HFFc6 (cell line): ENCODE results near the gene SCO2. TPM values are rescaled to one million over a fixed set of nuclear protein-coding genes. Genes with fewer than 3 reads are reported as not detected.

Experiments used
- DNase-seq: peaks from one replicate; pipeline ENCODE4 v3.0.0-alpha.2; 2018
- H3K27ac Mint-ChIP-seq: 2 replicates; pipeline ENCODE4 v1.8.0; 2020; ENCODE audit warnings: mild to moderate bottlenecking, mixed read lengths
- H3K27me3 Mint-ChIP-seq: 2 replicates; pipeline ENCODE4 v1.8.0; 2021; ENCODE audit warnings: mild to moderate bottlenecking, moderate library complexity, mixed read lengths; ENCODE audit not compliant: insufficient read depth
- H3K36me3 Mint-ChIP-seq: 2 replicates; pipeline ENCODE4 v1.8.0; 2021; ENCODE audit warnings: low read depth, mixed read lengths
- H3K4me1 Mint-ChIP-seq: 2 replicates; pipeline ENCODE4 v1.8.0; 2020; ENCODE audit warnings: low read depth, mixed read lengths
- H3K4me3 Mint-ChIP-seq: 2 replicates; pipeline ENCODE4 v1.8.0; 2020; ENCODE audit warnings: mild to moderate bottlenecking, moderate library complexity, mixed read lengths
- H3K9me3 Mint-ChIP-seq: 2 replicates; pipeline ENCODE4 v1.8.0; 2020; ENCODE audit warnings: mild to moderate bottlenecking, mixed read lengths
- CTCF ChIP-seq: fragments of 200-600 bp; sonication (generic); IDR thresholded peaks from 2 replicates; pipeline ENCODE4 v1.5.0; 2021; ENCODE audit warnings: antibody characterized with exemption, mild to moderate bottlenecking
- long read RNA-seq: library from polyadenylated mRNA; unstranded; transcript quantifications from one replicate; pipeline ENCODE4 v2.0.0, GENCODE V29; 2019
- total RNA-seq, 6 experiments: library from RNA; stranded (reverse); fragmentation: NEBNext Ultra II Directional; extraction: Animal tissue kit (Norgen Biotek cat#: 25700); gene quantifications; 2 replicates in 1 of 6; 3 replicates in 5 of 6; pipeline ENCODE4 v1.2.3, GENCODE V29; 2021

Gene SCO2
- 10 to 100 TPM in 2 of 6 experiments, 1 to 10 TPM in 4; 2.7 to 11.1 (median 9.7) TPM for total RNA-seq
- long read RNA-seq, partial matches to known transcripts, result 0 of 8 reads
- long read RNA-seq, other reads (novel, unspliced or antisense), result 3 of 8 reads

GRCh38 chr22:50525104-50525857, at the start of gene SCO2:
SCO2 (minus strand) TSS chr22:50525598; CDS start chr22:50524411, 1,187 bp downstream.
- Mint-ChIP-seq H3K36me3 (peaks cover 7% of the 10 kb centered on the region), H3K4me3 (peak within 1 kb of the TSS; percentile 94), H3K27ac (peak within 1 kb of the TSS; percentile 74), H3K27me3 (peaks cover 5% of the 10 kb centered on the region), H3K4me1 (peaks cover 19% of the 10 kb centered on the region), H3K9me3 (no peaks in the 10 kb centered on the region)
- DNase-seq, result peak; percentile 94
- TF ChIP-seq CTCF, result peak; percentile 61

GRCh38 chr22:50574383-50574755, 49.0 kb upstream of the SCO2 start:
- H3K27me3 Mint-ChIP-seq, result peaks cover 19% of the 10 kb centered on the region
- no peaks in the 10 kb centered on the region for H3K9me3 Mint-ChIP-seq
- no peaks in the 10 kb centered on the region for H3K36me3 Mint-ChIP-seq
- H3K4me1 Mint-ChIP-seq, result peaks cover 8% of the 10 kb centered on the region; the same call in 1 of the 2 replicates
- TF ChIP-seq CTCF, result no peak
- no peak overlapping the region for H3K27ac Mint-ChIP-seq
- H3K4me3 Mint-ChIP-seq, result no peak overlapping the region
- no peak for DNase-seq

GRCh38 chr22:50573491-50574382, 48.3 kb upstream of the SCO2 start:
- no peak for DNase-seq
- H3K27me3 Mint-ChIP-seq, result peaks cover 19% of the 10 kb centered on the region
- no peak overlapping the region for H3K4me3 Mint-ChIP-seq
- TF ChIP-seq CTCF, result no peak
- no peak overlapping the region for H3K27ac Mint-ChIP-seq
- no peaks in the 10 kb centered on the region for H3K36me3 Mint-ChIP-seq
- H3K4me1 Mint-ChIP-seq, result peaks cover 4% of the 10 kb centered on the region; the same call in 1 of the 2 replicates
- no peaks in the 10 kb centered on the region for H3K9me3 Mint-ChIP-seq

- no peak for DNase-seq
- TF ChIP-seq CTCF, result no peak
- no peaks in the 10 kb centered on the region for H3K36me3 Mint-ChIP-seq
- no peak overlapping the region for H3K27ac Mint-ChIP-seq
- H3K4me3 Mint-ChIP-seq, result no peak overlapping the region
- H3K27me3 Mint-ChIP-seq, result peaks cover 15% of the 10 kb centered on the region
- H3K9me3 Mint-ChIP-seq, result no peaks in the 10 kb centered on the region
- H3K4me1 Mint-ChIP-seq, result no peaks in the 10 kb centered on the region
These were observed 47.6 kb upstream of the SCO2 start for GRCh38 chr22:50572965-50573364.

GRCh38 chr22:50571264-50572175, 46.1 kb upstream of the SCO2 start:
- Mint-ChIP-seq H3K27me3 (peaks cover 8% of the 10 kb centered on the region), H3K9me3 (no peaks in the 10 kb centered on the region), H3K36me3 (no peaks in the 10 kb centered on the region), H3K27ac (no peak overlapping the region), H3K4me1 (no peaks in the 10 kb centered on the region), H3K4me3 (no peak overlapping the region)
- no peak for DNase-seq
- TF ChIP-seq CTCF, result no peak
